Hematopoietic multipotent progenitor cell (in vitro differentiated cells): Measurements from ENCODE around the gene KHDRBS2. TPM values are rescaled to one million over a fixed set of nuclear protein-coding genes. Genes with fewer than 3 reads are reported as not detected.

Experiments
- DNase-seq, 3 donors: peaks; one replicate each; pipeline ENCODE4 v3.0.0-alpha.2; 2011 to 2015; ENCODE audit warnings: low read depth in 2 of 3, low spot score in 2 of 3
- total RNA-seq: library from RNA; depleted of rRNA; stranded (reverse); fragments of >200 nt; gene quantifications from one replicate; pipeline ENCODE4 v1.2.3, GENCODE V29; 2012

The KHDRBS2 gene
- total RNA-seq, 1 donor, result 6.5 TPM

DNA sequence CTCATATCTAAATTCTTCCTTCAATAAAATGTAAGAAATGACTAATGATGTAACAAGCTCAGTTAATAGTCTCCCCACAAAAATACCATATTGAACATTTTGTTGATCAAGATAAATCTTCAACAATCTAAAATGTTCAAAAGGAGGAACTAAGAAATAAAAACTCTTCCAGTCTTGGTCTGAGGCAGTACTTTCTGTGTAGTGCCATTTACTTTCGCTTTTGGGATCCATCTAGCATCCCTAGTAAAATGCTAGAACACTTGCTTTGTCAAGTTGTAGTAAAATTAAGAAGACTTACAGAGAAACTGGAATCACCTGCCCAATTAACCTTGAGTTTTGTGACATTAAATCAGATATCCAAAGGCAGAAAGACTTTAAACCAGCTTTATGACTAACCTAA is 246.4 kb downstream of the KHDRBS2 start:
- DNase-seq, result peak in 1 of 3 donors; percentile 61

DNA sequence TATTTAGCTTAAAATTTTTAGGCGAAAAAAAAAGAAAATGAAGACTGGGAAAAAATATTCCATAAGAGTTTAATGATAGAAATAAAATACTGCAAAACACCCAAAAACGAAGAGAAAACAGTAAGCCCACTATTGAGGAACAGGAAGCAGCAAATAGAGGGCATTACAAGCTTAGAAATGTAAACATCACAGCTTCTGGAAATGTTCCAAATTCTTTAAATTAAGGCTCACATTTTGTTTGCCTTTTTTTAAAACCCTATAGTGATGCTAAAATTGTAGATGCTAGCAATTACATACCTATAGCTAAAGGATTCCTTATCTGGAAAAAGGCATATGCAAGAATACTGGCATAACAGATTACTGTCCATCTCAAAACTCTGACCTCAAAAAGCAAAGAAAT is 248.6 kb downstream of the KHDRBS2 start:
- DNase-seq, result peak in 1 of 3 donors; percentile 7

DNA sequence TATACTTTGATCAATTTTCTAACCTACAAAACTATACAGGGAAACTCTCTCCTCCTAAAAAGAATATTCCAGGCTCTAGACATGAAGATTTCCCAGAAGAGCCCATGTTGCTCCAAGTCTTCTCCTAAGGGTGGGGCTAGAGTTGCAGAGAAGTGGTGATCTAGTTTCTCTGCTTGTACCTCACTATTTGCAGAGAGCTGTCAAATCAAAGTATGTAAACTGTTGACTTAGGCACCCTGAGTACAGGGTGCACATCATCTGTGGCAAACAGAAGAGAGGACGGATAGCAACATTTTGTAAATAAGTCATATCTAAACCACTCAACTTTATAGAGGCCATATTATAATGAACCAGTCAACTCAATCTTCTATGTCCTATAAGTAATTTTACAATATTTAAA is 250.1 kb downstream of the KHDRBS2 start:
- no peak for DNase-seq

DNA sequence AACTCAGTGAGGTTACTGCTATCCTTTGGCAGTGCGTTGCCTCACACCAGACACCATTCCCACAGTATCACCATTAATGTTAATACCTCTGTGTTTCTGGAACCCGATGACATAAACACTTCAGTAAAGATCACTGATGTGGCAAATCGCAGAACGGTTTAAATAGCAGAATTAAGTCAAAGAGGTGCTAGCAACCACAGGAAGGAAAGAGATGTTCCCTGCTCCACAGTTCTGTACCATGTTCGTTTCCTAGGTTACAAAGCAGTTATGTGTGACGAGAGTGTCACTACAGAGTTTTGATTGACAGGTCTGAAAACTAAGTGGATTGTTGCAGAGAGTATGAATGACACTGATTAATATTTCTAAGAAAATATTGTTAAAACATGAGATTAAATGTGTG is 272.3 kb downstream of the KHDRBS2 start:
- no peak for DNase-seq

DNA sequence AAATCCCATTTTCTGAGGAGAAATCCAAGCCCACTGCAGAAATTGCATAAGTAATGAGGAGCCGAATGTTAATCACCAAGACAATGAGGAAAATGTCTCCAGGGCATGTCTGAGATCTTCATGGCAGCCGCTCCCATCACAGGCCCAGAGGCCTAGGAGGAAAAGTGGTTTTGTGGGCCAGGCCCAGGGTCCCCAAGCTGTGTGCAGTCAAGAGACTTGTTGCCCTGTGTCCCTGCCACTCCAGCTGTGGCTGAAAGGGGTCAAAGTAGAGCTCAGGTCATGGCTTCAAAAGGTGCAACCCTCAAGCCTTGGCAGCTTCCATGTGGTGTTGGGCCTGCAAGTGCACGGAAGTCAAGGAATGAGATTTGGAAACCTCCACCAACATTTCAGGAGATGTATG is 276.6 kb downstream of the KHDRBS2 start:
- DNase-seq, result no peak

DNA sequence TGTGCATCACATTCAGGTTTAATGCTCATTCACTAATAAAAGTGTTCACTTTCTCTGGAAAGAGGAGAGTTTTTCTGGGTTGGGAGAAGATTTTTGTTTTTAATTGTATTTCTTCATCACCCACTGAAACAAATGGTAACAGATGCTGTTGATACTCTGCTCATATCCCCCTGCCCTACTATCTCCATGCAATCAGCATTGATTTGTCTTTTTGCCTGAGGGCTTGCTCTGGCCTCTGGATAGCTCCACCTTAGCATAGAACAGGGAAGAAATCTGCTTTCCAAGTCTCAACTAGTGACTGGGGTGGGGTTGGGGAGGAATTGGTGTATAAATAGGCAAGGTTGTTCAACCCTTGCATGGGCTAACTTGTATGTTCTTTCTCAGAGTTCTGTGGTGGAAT is 296.4 kb downstream of the KHDRBS2 start:
- no peak for DNase-seq

DNA sequence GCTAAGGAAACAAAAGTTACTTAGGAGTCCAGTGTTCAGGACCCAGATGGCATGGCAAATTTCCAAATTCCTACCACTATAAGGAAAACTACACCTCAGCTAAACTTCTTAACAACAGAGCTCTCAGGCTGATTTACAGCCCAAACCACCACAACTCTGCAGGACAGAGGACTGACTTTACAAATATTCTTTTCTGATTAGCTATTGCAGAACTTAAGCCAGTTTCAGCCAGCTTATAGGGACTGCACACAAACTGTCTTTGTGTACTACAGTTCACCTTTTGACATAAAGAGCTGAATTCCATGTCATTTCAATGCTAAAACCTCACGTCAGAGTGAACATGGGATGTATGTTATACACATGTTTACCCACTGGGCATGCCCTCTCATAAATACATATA is 305.4 kb downstream of the KHDRBS2 start:
- no peak for DNase-seq

DNA sequence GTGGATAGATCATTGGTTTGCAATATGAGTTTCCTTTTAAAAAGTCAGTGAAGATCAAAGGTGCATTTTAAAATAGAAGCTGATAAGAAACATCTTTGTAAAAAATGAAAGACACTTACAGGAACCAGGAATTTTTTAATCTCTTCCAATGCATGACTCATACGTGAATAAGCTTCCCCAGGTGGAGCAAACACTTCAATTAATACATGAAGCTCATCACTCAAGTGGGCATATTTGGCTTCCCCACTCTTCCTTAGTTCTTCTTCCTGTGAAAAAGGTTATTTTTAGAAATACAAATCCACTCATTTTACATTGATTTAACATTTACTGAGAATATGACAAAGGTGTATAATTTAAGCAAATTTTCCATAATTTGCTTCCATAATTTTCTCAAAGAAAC is 308.1 kb downstream of the KHDRBS2 start:
- DNase-seq, result no peak

DNA sequence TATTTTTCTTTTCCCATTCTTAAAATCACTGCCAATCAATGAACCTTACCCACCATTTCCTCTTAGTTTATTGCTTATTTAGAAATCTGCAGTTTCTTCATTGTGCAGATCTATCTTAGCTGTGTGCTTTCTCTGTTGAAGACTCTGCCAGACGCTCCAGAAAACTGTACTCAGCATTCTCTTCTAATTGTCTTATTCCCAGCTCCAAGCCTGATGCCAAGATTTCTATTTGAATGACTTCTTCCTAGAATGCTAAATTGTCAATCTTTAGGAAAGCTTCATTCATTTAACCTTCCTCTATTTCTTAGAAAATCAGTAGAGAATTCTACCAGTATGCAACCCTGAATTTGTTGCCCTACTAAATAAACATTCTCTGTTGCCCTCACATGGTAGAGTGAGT is 308.9 kb downstream of the KHDRBS2 start:
- no peak for DNase-seq

DNA sequence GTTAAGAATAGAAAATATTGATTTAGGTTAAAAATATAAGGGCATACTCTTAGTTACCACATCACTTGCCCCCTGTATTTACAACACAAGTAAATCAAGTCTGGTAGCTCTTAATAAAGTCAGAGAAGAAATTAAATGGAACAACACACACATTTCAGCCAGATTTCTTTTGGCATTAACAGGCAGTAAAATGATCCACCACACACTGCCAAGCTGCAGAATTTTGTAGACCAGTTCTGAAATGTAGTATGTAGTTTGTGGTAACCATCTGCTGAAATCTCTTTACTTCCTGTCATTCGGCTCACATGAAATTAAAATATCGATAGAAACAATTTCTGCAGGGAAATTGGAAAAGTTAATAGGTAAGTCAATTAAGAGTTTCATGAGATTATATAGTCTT is 326.8 kb downstream of the KHDRBS2 start:
- DNase-seq, result no peak

DNA sequence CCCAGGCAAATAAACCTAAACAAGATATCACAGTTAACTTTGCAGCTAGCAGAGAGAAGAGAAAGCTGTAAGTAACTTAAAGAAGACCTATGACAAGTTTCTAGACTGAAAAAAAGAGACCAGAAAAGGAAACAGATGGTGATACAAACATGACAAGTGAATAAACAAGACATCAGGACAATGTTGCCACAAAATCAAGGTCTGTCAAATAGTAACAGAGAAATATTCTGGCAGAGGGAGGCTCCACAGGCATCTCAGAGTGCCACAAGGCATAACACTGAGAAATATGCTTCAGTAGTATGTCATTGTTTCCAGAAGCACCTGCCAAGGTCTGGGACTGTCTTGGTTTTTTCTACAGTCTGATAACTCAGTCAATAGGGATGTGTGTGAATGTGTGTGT is 332.2 kb downstream of the KHDRBS2 start:
- DNase-seq, result no peak

DNA sequence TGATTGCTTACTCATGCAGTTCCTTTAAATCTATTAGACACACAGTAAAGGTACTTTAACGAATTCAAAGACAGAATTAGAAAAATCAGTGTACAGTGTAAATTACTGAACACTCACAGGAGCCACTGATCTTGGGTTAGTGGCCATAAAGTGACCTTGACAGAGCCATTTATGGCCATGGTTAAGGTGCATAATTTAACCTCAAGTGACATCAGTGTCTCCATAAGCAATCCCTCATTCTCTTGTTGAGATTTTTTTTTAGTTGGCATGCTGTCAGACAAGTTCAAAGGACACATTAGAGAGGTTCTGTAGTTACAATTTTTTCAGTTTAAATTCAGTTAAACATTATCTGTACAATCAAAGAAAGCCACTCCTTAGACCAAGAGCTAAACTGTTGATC is 334.4 kb downstream of the KHDRBS2 start:
- no peak for DNase-seq

DNA sequence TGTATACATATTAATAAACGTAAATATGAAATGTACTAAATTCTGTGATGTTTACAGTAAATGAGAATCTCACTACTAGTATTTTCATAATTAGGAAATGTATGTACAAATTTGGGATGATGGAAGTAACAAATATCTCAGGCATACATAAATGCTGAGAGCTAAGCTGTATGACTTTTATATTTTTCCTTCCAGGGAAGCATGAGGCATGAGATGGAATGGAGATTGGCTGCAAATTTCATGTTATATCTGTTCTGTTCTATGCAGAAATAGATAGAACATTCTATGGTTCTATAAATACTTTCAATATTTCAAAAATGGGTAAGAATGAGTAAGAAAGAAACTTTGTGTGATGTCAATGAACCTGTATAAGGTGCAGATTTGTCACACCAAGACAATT is 335.2 kb downstream of the KHDRBS2 start:
- DNase-seq, result no peak

DNA sequence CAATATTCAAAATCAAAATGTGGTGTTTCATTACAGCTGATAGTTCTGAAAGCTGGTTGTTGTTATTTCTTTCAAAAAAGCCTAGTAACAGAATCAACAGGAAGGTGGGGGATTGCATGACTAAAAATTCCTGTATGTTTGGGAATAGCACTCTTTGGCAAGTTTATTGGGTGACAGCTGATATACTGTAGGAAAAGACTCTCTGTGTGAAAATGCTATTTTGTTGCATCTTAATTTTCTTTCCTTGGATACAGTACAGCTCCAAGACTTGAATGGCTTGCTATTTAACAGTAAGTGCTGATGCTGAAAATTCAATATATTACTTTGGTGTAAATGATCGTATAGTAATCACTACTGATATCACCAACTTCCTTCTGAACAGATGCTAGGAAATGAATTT is 336.1 kb downstream of the KHDRBS2 start:
- no peak for DNase-seq

DNA sequence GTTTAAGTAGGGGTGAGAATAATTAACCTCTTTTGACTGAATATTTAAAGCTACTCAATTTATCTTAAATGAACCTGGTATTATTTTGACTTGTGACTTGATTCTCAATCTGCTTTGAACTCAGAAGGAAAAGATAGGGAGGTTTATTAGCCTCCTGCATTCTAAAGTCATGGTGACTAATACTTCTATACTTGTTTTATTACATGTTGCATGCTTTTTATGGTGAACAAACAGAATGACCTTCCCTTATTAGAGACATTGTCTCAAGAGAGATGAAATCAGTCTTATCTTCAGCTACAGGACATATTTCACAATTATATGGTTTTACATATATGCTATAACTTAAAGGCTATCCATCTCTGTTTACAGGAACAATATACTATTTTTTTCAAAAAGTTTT is 336.9 kb downstream of the KHDRBS2 start:
- no peak for DNase-seq

DNA sequence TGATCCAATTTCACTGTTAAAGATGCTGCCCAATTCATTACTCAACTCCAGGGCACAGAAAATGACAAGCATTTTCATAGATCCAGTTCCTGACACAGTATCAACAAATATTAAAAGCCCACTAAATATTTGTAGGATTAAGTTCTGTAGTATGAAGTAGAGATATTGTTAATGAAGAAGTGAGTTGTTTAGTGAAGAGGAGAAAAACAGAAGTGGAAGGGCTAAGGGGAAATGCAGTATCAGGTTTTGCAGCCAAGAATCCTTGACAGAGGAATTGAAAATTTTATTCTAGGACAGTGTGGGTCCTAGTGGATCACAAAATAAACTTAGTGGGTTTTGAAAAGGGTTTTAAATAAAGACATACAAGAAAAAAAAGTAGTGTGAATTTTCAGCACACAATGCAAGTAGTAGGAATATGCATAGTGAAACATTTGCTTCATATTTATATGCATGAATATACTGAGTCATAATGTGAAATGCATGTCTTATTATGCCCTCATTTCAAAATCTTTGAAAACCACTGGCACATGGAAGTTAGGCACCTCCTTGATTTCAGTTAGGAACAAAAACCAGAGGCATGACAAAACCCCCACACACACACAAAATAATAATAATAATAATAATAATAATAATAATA is 338.6 kb downstream of the KHDRBS2 start:
- DNase-seq, result no peak

DNA sequence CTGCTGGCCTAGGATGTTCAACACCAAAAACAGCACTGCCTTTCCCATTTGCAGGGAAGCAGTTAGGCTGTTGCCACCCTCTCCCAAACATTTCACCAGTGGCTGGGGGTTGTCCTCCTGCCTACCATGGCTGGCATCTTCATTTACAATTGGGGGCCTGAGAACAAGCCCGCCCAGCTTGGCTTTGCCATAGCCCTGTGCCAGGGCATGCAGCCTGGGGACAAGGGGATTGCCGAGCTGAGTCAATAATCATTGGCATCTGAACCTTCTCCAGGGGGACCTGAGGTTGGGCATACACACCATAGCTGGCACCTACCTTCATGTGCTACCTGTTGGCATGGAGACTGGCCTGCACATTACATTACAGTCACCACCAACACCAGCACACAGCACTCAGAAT is 345.1 kb downstream of the KHDRBS2 start:
- DNase-seq, result no peak

DNA sequence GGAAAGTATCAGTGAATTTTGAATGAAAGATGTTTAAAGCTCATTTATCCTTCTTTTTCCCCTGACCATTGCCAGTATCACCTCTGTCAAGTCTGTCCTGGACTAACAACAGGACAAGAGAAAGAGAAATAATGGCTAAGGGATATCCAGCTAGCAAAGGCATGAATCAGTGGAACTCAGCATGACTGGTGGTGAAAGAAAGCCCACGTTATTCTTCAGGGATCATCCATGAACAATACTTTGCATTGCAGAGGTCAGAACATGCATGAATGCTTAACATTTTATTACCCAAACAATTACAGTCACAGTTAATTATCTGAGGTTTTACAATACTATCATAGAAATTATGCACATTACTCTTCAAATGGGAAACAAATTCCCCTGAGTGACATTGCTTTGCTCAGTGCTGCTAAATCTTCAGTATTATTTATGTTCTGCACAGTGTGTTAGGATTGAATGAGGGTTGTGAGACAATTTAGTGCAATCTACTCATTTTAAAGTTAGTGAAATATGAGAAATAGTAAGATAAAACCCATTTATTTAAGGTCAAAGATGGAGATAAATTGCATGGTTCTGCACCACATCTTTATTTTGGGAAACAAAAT is 350.7 kb downstream of the KHDRBS2 start:
- DNase-seq, result no peak

DNA sequence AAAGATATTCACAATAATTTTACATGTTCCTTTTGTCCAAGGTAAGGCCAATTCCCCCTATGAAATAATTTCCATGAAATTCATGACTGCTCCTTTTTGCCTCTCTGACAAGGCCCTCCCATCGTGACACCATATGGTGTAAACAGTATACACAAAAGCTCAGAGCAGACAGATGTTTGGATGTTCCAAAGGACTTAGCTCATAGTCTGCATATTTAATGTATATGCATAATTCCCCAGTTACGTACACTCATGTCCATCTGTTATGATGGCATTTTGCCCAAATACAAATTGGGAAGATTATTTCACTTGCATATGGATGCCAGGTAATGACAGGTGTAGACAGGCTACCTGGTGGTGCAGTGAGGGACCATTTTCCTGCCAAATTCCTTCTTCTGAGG is 376.5 kb downstream of the KHDRBS2 start:
- no peak for DNase-seq

DNA sequence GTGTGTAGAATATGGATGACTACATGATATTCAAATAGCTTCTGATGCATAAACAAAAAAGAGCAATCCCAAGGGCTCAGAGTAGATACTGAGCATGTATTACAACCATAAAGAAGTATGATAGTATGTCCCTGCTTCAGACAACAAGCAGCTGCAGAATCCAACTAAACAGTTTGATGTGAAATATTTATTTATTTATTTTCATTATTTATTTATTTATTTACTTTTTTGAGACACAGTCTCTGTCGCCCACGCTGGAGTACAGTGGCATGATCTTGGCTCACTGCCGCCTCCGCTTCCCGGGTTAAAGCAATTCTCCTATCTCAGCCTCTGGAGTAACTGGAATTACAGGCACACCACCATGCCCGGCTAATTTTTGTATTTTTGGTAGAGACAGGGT is 384.3 kb downstream of the KHDRBS2 start:
- DNase-seq, result no peak

DNA sequence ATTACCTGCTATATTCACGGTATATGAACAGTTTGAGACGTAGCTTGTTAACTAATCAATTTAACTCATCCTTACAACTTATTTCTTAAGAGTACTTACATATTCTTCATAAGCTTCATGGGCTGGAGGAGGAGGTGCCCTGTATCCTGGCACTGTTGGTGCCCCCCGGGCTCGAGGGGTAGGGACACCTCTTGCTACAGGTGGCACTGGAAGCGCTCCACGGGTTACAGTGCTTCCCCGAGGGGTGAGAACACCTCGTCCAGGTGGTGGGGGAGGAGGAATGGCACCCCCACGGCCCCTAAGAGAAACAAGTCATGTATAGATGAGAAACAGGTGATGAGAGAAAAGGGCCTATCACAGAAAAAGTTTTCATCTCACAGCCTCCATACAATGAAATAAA is 391.5 kb downstream of the KHDRBS2 start:
- no peak for DNase-seq

DNA sequence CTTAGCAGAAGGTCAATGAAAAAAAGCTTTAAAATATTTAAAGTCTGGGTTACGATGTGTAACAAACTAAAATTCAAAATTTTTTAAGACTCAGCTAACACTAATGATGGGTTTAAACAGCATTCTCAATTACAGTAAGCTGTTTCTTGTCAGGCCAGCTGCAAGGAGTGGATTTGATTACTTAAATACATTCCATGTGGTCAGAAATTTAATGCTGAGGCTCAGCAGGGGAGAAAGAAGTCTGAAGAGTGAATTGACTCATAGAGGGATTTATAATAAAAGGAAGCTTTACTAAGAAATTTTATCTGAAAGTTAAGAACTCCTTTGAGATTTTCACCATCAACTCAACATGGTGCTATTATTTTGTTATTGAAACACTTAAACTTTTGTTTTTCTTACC is 398.6 kb downstream of the KHDRBS2 start:
- no peak for DNase-seq
